ENCODE measurements around the gene PPP1R9A. TPM values are rescaled to one million over a fixed set of nuclear protein-coding genes. Genes with fewer than 3 reads are reported as not detected.

PPP1R9A gene
- total and polyA plus RNA-seq, 7 experiments from 2014 or later, result 0.21 to 1.4 TPM; not detected in 5

- no peak for DNase-seq
- CTCF ChIA-PET, result no interaction called here
- peaks cover 0 to 14% (median 4%) of the 10 kb centered on the region in 5 donors for H3K27me3 Mint-ChIP-seq
Measured at GRCh38 chr7:95255691-95256090, 348.3 kb downstream of the PPP1R9A start.

DNA sequence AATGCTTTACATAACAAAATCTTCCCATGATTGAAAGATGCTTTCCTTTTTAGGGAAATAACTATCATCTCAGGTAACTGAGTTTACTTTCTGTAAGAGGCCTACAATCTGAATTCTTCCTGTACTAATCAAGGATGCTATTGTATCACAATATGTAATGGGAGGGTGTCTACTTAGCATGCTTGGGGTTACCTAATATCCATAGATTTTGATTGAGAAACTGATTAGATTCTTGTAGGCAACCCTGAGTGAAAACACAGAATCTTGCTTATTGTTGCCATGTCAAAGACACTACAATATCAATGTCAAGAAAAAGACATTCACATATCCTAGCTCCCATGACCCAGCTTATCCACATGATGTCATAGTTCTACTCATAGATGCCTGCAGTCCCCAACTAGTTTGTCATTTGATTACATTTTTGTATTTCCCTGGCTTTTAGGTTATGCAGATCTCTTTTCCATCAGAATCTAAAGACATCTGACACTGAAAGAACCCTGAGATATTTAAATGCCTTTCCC is 354.6 kb downstream of the PPP1R9A start:
- Histone ChIP-seq H3K27ac (ENCODE audit: low read depth, low read length) (no peak overlapping the region), H3K9me3 (ENCODE audit: control insufficient read depth in 2 of 3, low read length in 3 of 3) (no peaks in the 10 kb centered on the region), H3K4me3 (ENCODE audit: low read length) (no peak overlapping the region), H3K36me3 (ENCODE audit: control insufficient read depth in 2 of 3, insufficient read depth in 3 of 3, low read length in 3 of 3) (no peaks in the 10 kb centered on the region), H3K27me3 (ENCODE audit: control insufficient read depth in 2 of 2, insufficient read depth in 2 of 2, low read length in 2 of 2) (no peaks in the 10 kb centered on the region), H3K4me1 (ENCODE audit: control insufficient read depth in 2 of 2, insufficient read depth in 2 of 2, low read length in 2 of 2) (no peaks in the 10 kb centered on the region)
- no peak overlapping the region for H3K4me3 Mint-ChIP-seq
- intact Hi-C loops (cut with micrococcal nuclease), result no loop called here
- H3K27me3 Mint-ChIP-seq, result no peaks in the 10 kb centered on the region
- ChIA-PET POLR2A (no interaction called here), CTCF (no interaction called here)
- no peaks in the 10 kb centered on the region for H3K9me3 Mint-ChIP-seq
- H3K36me3 Mint-ChIP-seq, result no peaks in the 10 kb centered on the region
- H3K4me1 Mint-ChIP-seq, result no peaks in the 10 kb centered on the region
- H3K27ac Mint-ChIP-seq, result no peak overlapping the region
- no peak for ATAC-seq
- no peak for DNase-seq

More at GRCh38 chr7:95255691-95256090, 348.3 kb downstream of the PPP1R9A start:
- Histone ChIP-seq H3K9me3 (ENCODE audit: control insufficient read depth in 2 of 3, low read length in 3 of 3) (no peaks in the 10 kb centered on the region), H3K36me3 (ENCODE audit: control insufficient read depth in 2 of 3, insufficient read depth in 3 of 3, low read length in 3 of 3) (no peaks in the 10 kb centered on the region), H3K27me3 (ENCODE audit: control insufficient read depth in 2 of 2, insufficient read depth in 2 of 2, low read length in 2 of 2) (no peaks in the 10 kb centered on the region), H3K4me3 (ENCODE audit: low read length) (no peak overlapping the region), H3K27ac (ENCODE audit: low read depth, low read length) (no peak overlapping the region), H3K4me1 (ENCODE audit: control insufficient read depth in 2 of 2, insufficient read depth in 2 of 2, low read length in 2 of 2) (no peaks in the 10 kb centered on the region)
- POLR2A ChIA-PET, result no interaction called here
- Mint-ChIP-seq H3K4me1 (no peaks in the 10 kb centered on the region), H3K27ac (no peak overlapping the region), H3K4me3 (no peak overlapping the region), H3K36me3 (no peaks in the 10 kb centered on the region), H3K9me3 (no peaks in the 10 kb centered on the region)
- intact Hi-C loops (cut with micrococcal nuclease), result no loop called here
- no peak for ATAC-seq

DNA sequence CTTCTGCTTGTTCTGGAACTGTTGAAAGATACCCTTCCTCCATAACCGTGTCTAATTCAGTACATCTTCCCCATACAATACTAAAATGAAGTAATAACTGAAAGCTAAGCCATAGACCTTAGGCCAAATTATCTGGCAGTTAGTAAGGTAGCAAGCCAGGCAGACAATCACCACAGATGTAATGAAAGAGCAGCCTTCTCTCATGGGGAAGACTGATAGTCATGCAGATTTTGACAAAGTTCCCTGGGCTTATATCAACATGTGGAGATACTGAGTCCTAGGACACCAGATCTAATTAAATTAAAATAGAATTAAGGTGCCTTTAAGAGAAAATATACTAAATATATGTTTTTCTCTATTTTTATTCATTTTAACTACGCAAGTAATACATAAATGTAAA is 355.5 kb downstream of the PPP1R9A start:
- Histone ChIP-seq H3K9me3 (ENCODE audit: control insufficient read depth in 2 of 3, low read length in 3 of 3) (no peaks in the 10 kb centered on the region), H3K4me3 (ENCODE audit: low read length) (no peak overlapping the region), H3K36me3 (ENCODE audit: control insufficient read depth in 2 of 3, insufficient read depth in 3 of 3, low read length in 3 of 3) (no peaks in the 10 kb centered on the region), H3K27me3 (ENCODE audit: control insufficient read depth in 2 of 2, insufficient read depth in 2 of 2, low read length in 2 of 2) (no peaks in the 10 kb centered on the region), H3K4me1 (ENCODE audit: control insufficient read depth in 2 of 2, insufficient read depth in 2 of 2, low read length in 2 of 2) (no peaks in the 10 kb centered on the region), H3K27ac (ENCODE audit: low read depth, low read length) (no peak overlapping the region)
- no peak overlapping the region for H3K27ac Mint-ChIP-seq
- no peak overlapping the region for H3K4me3 Mint-ChIP-seq
- no peak for DNase-seq
- H3K36me3 Mint-ChIP-seq, result no peaks in the 10 kb centered on the region
- H3K9me3 Mint-ChIP-seq, result no peaks in the 10 kb centered on the region
- ChIA-PET CTCF (no interaction called here), POLR2A (no interaction called here)
- intact Hi-C loops (cut with micrococcal nuclease), result no loop called here
- no peaks in the 10 kb centered on the region for H3K4me1 Mint-ChIP-seq
- no peak for ATAC-seq
- H3K27me3 Mint-ChIP-seq, result no peaks in the 10 kb centered on the region

GRCh38 chr7:95263785-95264362 is 356.5 kb downstream of the PPP1R9A start:
- CTCF ChIA-PET, result no interaction called here
- no peak for ATAC-seq

DNA sequence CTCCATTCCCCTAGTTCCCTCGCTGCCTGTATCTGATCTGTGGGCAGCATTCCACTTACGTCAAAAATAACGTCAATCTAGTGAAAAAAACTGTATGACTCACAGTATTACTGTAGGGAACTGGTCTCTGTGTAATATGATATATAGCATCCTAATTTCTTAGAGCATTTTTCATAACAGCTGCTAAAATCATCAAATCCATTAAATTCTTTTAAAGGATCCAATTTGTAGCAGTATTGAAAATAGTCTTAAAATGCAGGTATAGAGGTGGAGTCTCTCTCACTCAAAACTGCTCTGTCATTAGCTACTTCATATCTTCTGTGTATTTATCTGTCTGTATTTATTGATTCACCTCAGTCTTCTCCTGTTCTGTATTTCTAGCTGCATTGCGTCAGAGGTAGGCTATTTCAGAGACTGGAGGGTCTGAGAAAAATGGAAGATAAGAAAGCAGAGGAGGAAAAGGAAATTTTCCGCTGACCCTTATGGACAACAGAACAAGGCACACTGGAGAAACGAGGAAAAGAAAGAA is 357.0 kb downstream of the PPP1R9A start:
- CTCF ChIA-PET, result no interaction called here
- H3K27ac ChIP-seq (ENCODE audit: low read depth, low read length), result no peak overlapping the region
- H3K9me3 ChIP-seq (ENCODE audit: control insufficient read depth in 2 of 3, low read length in 3 of 3), result no peaks in the 10 kb centered on the region
- POLR2A ChIA-PET, result no interaction called here
- DNase-seq (no peak), ATAC-seq (no peak)
- intact Hi-C loops (cut with micrococcal nuclease), result no loop called here
- no peaks in the 10 kb centered on the region for H3K36me3 ChIP-seq (ENCODE audit: control insufficient read depth in 2 of 3, insufficient read depth in 3 of 3, low read length in 3 of 3)
- Mint-ChIP-seq H3K27me3 (no peaks in the 10 kb centered on the region), H3K36me3 (no peaks in the 10 kb centered on the region), H3K4me3 (no peak overlapping the region), H3K4me1 (no peaks in the 10 kb centered on the region), H3K27ac (no peak overlapping the region), H3K9me3 (no peaks in the 10 kb centered on the region)
- no peaks in the 10 kb centered on the region for H3K27me3 ChIP-seq (ENCODE audit: control insufficient read depth in 2 of 2, insufficient read depth in 2 of 2, low read length in 2 of 2)
- no peaks in the 10 kb centered on the region for H3K4me1 ChIP-seq (ENCODE audit: control insufficient read depth in 2 of 2, insufficient read depth in 2 of 2, low read length in 2 of 2)
- H3K4me3 ChIP-seq (ENCODE audit: low read length), result no peak overlapping the region

More at GRCh38 chr7:95263785-95264362, 356.5 kb downstream of the PPP1R9A start:
- Mint-ChIP-seq H3K4me3 (no peak overlapping the region), H3K4me1 (no peaks in the 10 kb centered on the region), H3K27me3 (no peaks in the 10 kb centered on the region), H3K27ac (no peak overlapping the region), H3K36me3 (no peaks in the 10 kb centered on the region), H3K9me3 (no peaks in the 10 kb centered on the region)
- Histone ChIP-seq H3K4me3 (ENCODE audit: low read length) (no peak overlapping the region), H3K27ac (ENCODE audit: low read depth, low read length) (no peak overlapping the region), H3K36me3 (ENCODE audit: control insufficient read depth in 2 of 3, insufficient read depth in 3 of 3, low read length in 3 of 3) (no peaks in the 10 kb centered on the region), H3K9me3 (ENCODE audit: control insufficient read depth in 2 of 3, low read length in 3 of 3) (no peaks in the 10 kb centered on the region), H3K27me3 (ENCODE audit: control insufficient read depth in 2 of 2, insufficient read depth in 2 of 2, low read length in 2 of 2) (no peaks in the 10 kb centered on the region), H3K4me1 (ENCODE audit: control insufficient read depth in 2 of 2, insufficient read depth in 2 of 2, low read length in 2 of 2) (no peaks in the 10 kb centered on the region)
- DNase-seq, result no peak
- intact Hi-C loops (cut with micrococcal nuclease), result no loop called here
- POLR2A ChIA-PET, result no interaction called here

DNA sequence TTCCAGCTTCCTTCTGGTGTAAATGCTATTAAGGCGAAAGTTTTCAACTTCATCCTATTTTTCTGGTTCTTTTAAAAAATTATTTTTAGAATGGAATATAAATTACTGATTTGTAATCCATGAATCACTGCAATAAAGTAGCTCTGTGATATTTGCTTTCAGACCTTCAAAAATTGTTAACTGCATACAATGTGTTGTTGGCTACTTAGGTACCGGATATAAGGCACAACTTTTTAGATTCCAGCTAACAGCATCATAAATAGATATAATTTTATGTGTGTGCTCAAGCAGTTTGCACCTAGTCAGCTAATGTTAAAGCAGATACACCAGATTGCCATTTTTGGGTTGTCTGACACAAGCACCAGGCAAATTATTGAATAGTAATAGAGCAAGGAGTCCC is 358.2 kb downstream of the PPP1R9A start:
- CTCF ChIA-PET, result no interaction called here
- no peak overlapping the region for H3K4me3 ChIP-seq (ENCODE audit: low read length)

DNA sequence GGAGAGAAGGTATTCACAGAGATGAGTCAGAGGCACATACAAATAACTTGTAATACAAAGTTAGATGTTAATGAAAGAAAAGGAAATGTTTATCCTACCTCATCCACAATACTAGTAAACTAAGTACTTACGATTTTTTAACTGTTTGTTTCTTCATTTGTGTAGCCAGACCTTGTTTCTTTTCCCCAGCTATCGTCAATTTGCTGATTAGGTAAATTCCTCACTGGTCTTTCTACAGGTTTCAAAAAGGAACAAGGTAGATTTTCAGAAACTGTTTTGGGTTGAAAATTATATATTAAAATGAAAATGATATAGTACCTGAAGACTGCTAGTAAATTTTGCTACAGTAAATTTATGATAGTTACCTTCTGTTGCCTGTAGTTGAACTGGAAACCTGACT is 360.4 kb downstream of the PPP1R9A start:
- no peaks in the 10 kb centered on the region for H3K9me3 Mint-ChIP-seq
- CTCF ChIA-PET, result no interaction called here
- Histone ChIP-seq H3K27me3 (ENCODE audit: control insufficient read depth in 2 of 2, insufficient read depth in 2 of 2, low read length in 2 of 2) (no peaks in the 10 kb centered on the region), H3K27ac (ENCODE audit: low read depth, low read length) (no peak overlapping the region), H3K36me3 (ENCODE audit: control insufficient read depth in 2 of 3, insufficient read depth in 3 of 3, low read length in 3 of 3) (no peaks in the 10 kb centered on the region), H3K9me3 (ENCODE audit: control insufficient read depth in 2 of 3, low read length in 3 of 3) (no peaks in the 10 kb centered on the region), H3K4me3 (ENCODE audit: low read length) (no peak overlapping the region), H3K4me1 (ENCODE audit: control insufficient read depth in 2 of 2, insufficient read depth in 2 of 2, low read length in 2 of 2) (no peaks in the 10 kb centered on the region)
- no peaks in the 10 kb centered on the region for H3K36me3 Mint-ChIP-seq
- no peak overlapping the region for H3K4me3 Mint-ChIP-seq
- no peaks in the 10 kb centered on the region for H3K4me1 Mint-ChIP-seq
- H3K27ac Mint-ChIP-seq, result no peak overlapping the region
- ATAC-seq (no peak), DNase-seq (no peak)
- intact Hi-C loops (cut with micrococcal nuclease), result no loop called here
- POLR2A ChIA-PET, result no interaction called here
- peaks cover 0 to 13% (median 0%) of the 10 kb centered on the region in 5 donors for H3K27me3 Mint-ChIP-seq

More for the DNA sequence above, 358.2 kb downstream of the PPP1R9A start:
- no peak overlapping the region for H3K27ac Mint-ChIP-seq
- intact Hi-C loops (cut with micrococcal nuclease), result no loop called here
- no peaks in the 10 kb centered on the region for H3K9me3 ChIP-seq (ENCODE audit: control insufficient read depth in 2 of 3, low read length in 3 of 3)
- no peak for DNase-seq
- H3K36me3 ChIP-seq (ENCODE audit: control insufficient read depth in 2 of 3, insufficient read depth in 3 of 3, low read length in 3 of 3), result no peaks in the 10 kb centered on the region
- POLR2A ChIA-PET, result no interaction called here
- no peaks in the 10 kb centered on the region for H3K4me1 ChIP-seq (ENCODE audit: control insufficient read depth in 2 of 2, insufficient read depth in 2 of 2, low read length in 2 of 2)
- H3K4me1 Mint-ChIP-seq, result no peaks in the 10 kb centered on the region
- H3K4me3 Mint-ChIP-seq, result no peak overlapping the region
- H3K27me3 ChIP-seq (ENCODE audit: control insufficient read depth in 2 of 2, insufficient read depth in 2 of 2, low read length in 2 of 2), result no peaks in the 10 kb centered on the region
- H3K36me3 Mint-ChIP-seq, result no peaks in the 10 kb centered on the region
- ATAC-seq, result no peak
- peaks cover 0 to under 1% (median 0%) of the 10 kb centered on the region in 5 donors for H3K27me3 Mint-ChIP-seq
- no peaks in the 10 kb centered on the region for H3K9me3 Mint-ChIP-seq
- H3K27ac ChIP-seq (ENCODE audit: low read depth, low read length), result no peak overlapping the region

Measured in naive thymus-derived CD4-positive, alpha-beta T cell (primary cell).